Fibroblast of lung (primary cell): ENCODE data around the gene UBE4B. TPM values are rescaled to one million over a fixed set of nuclear protein-coding genes. Genes with fewer than 3 reads are reported as not detected.

Experiments used
- DNase-seq, 2 donors: peaks; one replicate each; pipeline versions ENCODE4 v3.0.0 to v3.0.0-alpha.2; 2010; ENCODE audit warnings: low read depth in 2 of 2
- H2AFZ ChIP-seq: 2 replicates; pipeline ENCODE4 v1.5.1; 2012; ENCODE audit warnings: low read length, control low read depth, inconsistent platforms
- H3K27ac ChIP-seq: 2 replicates; pipeline ENCODE4 v1.5.1; 2011; ENCODE audit warnings: low read length, control low read depth; ENCODE audit not compliant: insufficient read depth
- H3K27me3 ChIP-seq: 2 replicates; pipeline ENCODE4 v1.5.1; 2011; ENCODE audit warnings: mild to moderate bottlenecking, low read length; ENCODE audit not compliant: control insufficient read depth, insufficient read depth
- H3K36me3 ChIP-seq: 2 replicates; pipeline ENCODE4 v1.5.1; 2011; ENCODE audit warnings: low read length; ENCODE audit not compliant: control insufficient read depth, insufficient read depth
- H3K4me1 ChIP-seq: 2 replicates; pipeline ENCODE4 v1.5.1; 2011; ENCODE audit warnings: low read length; ENCODE audit not compliant: control insufficient read depth, insufficient read depth; ENCODE audit errors: extremely low read depth
- H3K4me2 ChIP-seq: 2 replicates; pipeline ENCODE4 v1.5.1; 2011; ENCODE audit warnings: low read length, control low read depth; ENCODE audit not compliant: insufficient read depth; ENCODE audit errors: extremely low read depth
- H3K4me3 ChIP-seq, 4 experiments: fragments of 200-600 bp in 1 of 4; sonication (generic) in 1 of 4; replicated peaks in 1 of 4; 2 replicates each; pipeline ENCODE4 v1.5.1; 2011 to 2016; ENCODE audit warnings: low read length in 4 of 4, low read depth in 3 of 4, mild to moderate bottlenecking in 3 of 4, control low read depth in 2 of 4, inconsistent platforms in 1 of 4, mixed read lengths in 1 of 4; ENCODE audit not compliant: insufficient read depth in 1 of 4; ENCODE audit errors: control extremely low read depth in 1 of 4
- H3K79me2 ChIP-seq: 2 replicates; pipeline ENCODE4 v1.5.1; 2012; ENCODE audit warnings: mild to moderate bottlenecking, low read length, inconsistent platforms; ENCODE audit not compliant: control insufficient read depth, insufficient read depth
- H3K9ac ChIP-seq: 2 replicates; pipeline ENCODE4 v1.5.1; 2011; ENCODE audit warnings: mild to moderate bottlenecking, low read length, control low read depth; ENCODE audit not compliant: insufficient read depth
- H3K9me3 ChIP-seq: 2 replicates; pipeline ENCODE4 v1.5.1; 2012; ENCODE audit warnings: low read depth, low read length; ENCODE audit not compliant: control insufficient read depth, insufficient read depth
- H4K20me1 ChIP-seq: 2 replicates; pipeline ENCODE4 v1.5.1; 2011; ENCODE audit warnings: low read length; ENCODE audit not compliant: control insufficient read depth, insufficient read depth; ENCODE audit errors: extremely low read depth
- EZH2 ChIP-seq: IDR thresholded peaks from 2 replicates; pipeline ENCODE4 v1.5.1; 2012; ENCODE audit warnings: low read length, control low read depth, mild to moderate bottlenecking; ENCODE audit errors: missing control alignments
- polyA plus RNA-seq, 2 donors: library from polyadenylated mRNA; depleted of rRNA in 1 of 2; stranded (reverse) in 1 of 2; unstranded in 1 of 2; fragments of >200 nt; gene quantifications; 2 replicates each; pipeline ENCODE4 v1.2.1, GENCODE V29; 2011 to 2012; ENCODE audit warnings: missing spikeins in 1 of 2
- total RNA-seq: library from RNA; depleted of rRNA; stranded (reverse); fragments of >200 nt; gene quantifications from 2 replicates; pipeline ENCODE4 v1.2.1, GENCODE V29; 2014
- TF ChIP-seq, protein P1 (sequence below), 2 donors: IDR thresholded peaks in 1 of 2; conservative IDR thresholded peaks in 1 of 2; 1 replicate in 1 of 2; 2 replicates in 1 of 2; pipeline ENCODE4 v1.5.1; 2011 to 2012; ENCODE audit warnings: low read length in 2 of 2, control low read depth in 1 of 2, inconsistent platforms in 1 of 2, low read depth in 1 of 2, mild to moderate bottlenecking in 1 of 2

The UBE4B gene
- total and polyA plus RNA-seq, 2 donors (not counting 1 experiment from before 2014, with no cell fraction given) = 21.9 to 30.7 TPM

DNA sequence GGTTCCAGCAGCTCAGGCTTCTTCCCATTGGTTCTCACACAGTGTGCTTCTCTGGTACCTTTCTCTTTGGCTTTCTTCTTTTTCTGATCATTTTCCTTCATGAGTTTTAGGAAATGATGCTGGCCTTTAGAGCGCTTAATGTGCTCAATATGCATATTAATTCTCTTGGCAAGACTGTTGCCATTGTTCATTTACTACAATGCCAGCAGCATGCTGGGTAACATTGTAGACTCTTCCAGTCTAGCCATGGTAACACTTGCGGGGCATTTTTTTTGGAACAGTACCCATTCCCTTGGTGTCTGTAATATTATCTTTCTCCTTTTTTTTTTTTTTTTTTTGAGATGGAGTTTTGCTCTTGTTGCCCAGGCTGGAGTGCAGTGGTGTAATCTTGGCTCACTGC, 21.7 kb downstream of the UBE4B start:
- Histone ChIP-seq H3K27ac (no peak overlapping the region), H3K4me3 (no peak overlapping the region), H3K9me3 (no peaks in the 10 kb centered on the region), H4K20me1 (peaks cover 2% of the 10 kb centered on the region), H3K79me2 (peaks cover 24% of the 10 kb centered on the region), H3K4me1 (peaks cover 2% of the 10 kb centered on the region), H3K27me3 (no peaks in the 10 kb centered on the region), H3K9ac (no peak overlapping the region), H2AFZ (no peak overlapping the region), H3K4me2 (no peak overlapping the region), H3K36me3 (no peaks in the 10 kb centered on the region)
- no peak for DNase-seq
- TF ChIP-seq EZH2 = no peak
- TF ChIP-seq, protein P1, sequence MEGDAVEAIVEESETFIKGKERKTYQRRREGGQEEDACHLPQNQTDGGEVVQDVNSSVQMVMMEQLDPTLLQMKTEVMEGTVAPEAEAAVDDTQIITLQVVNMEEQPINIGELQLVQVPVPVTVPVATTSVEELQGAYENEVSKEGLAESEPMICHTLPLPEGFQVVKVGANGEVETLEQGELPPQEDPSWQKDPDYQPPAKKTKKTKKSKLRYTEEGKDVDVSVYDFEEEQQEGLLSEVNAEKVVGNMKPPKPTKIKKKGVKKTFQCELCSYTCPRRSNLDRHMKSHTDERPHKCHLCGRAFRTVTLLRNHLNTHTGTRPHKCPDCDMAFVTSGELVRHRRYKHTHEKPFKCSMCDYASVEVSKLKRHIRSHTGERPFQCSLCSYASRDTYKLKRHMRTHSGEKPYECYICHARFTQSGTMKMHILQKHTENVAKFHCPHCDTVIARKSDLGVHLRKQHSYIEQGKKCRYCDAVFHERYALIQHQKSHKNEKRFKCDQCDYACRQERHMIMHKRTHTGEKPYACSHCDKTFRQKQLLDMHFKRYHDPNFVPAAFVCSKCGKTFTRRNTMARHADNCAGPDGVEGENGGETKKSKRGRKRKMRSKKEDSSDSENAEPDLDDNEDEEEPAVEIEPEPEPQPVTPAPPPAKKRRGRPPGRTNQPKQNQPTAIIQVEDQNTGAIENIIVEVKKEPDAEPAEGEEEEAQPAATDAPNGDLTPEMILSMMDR (conservative IDR thresholded peaks at IDR 0.05 in 1 of 2, IDR thresholded peaks at IDR 0.05 in 1 of 2; ENCODE audit: low read depth in 1 of 2, low read length in 2 of 2) = no peak

DNA sequence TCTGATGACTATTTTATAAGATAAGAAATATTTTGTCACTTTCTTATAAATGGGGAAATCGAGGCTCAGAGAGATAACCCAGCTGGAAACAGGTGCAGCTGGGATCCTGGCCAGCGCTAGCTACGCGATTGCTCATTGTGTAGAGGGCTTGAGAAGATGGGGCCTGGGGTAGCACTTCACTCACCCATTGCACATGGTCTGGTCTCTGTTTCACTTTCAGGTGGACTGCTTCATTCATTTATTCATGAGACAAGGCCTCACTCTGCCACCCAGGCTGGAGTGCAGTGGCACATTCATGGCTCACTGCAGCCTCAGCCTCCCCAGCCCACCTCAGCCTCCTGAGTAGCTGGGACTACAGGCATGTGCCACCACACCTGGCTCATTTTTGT, 23.8 kb downstream of the UBE4B start:
- peaks cover 27% of the 10 kb centered on the region for H3K79me2 ChIP-seq
- H3K36me3 ChIP-seq = no peaks in the 10 kb centered on the region
- no peak overlapping the region for H3K4me2 ChIP-seq
- H3K9ac ChIP-seq = no peak overlapping the region
- H3K27ac ChIP-seq = peak overlapping the region; percentile 3
- no peak overlapping the region for H3K4me3 ChIP-seq
- H4K20me1 ChIP-seq = peaks cover 2% of the 10 kb centered on the region
- H3K4me1 ChIP-seq = peaks cover 2% of the 10 kb centered on the region
- TF ChIP-seq, protein P1 (conservative IDR thresholded peaks at IDR 0.05 in 1 of 2, IDR thresholded peaks at IDR 0.05 in 1 of 2; ENCODE audit: low read depth in 1 of 2, low read length in 2 of 2) = no peak
- no peak for TF ChIP-seq EZH2
- no peaks in the 10 kb centered on the region for H3K9me3 ChIP-seq
- H3K27me3 ChIP-seq = no peaks in the 10 kb centered on the region
- no peak for DNase-seq
- no peak overlapping the region for H2AFZ ChIP-seq

DNA sequence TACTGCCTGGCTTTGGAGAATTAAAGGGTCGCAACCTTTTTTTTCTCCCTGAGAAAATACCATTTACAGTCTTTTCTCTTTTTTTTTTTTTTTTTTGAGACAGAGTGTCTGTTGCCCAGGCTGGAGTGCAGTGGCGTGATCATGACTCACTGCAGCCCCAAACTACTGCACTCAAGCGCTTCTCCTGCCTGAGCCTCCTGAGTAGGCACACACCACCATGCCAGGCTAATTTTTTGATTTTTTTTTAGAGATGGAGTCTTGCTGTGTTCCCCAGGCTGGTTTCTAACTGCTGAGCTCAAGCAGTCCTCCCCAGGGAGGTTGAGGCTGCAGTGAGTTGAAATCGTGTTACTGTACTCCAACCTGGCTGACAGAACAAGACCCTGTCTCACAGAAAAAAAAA, 24.6 kb downstream of the UBE4B start:
- peak; percentile 28 to 70 for DNase-seq
- no peaks in the 10 kb centered on the region for H3K9me3 ChIP-seq
- H3K27me3 ChIP-seq = no peaks in the 10 kb centered on the region
- peaks cover 27% of the 10 kb centered on the region for H3K79me2 ChIP-seq
- peaks cover 2% of the 10 kb centered on the region for H3K4me1 ChIP-seq
- no peaks in the 10 kb centered on the region for H3K36me3 ChIP-seq
- H3K27ac ChIP-seq = no peak overlapping the region
- H3K4me3 ChIP-seq = no peak overlapping the region
- peaks cover 2% of the 10 kb centered on the region for H4K20me1 ChIP-seq
- no peak overlapping the region for H2AFZ ChIP-seq
- H3K4me2 ChIP-seq = no peak overlapping the region
- no peak overlapping the region for H3K9ac ChIP-seq
- no peak for TF ChIP-seq EZH2
- TF ChIP-seq, protein P1 (conservative IDR thresholded peaks at IDR 0.05 in 1 of 2, IDR thresholded peaks at IDR 0.05 in 1 of 2; ENCODE audit: low read depth in 1 of 2, low read length in 2 of 2) = no peak
